ENCODE results near the gene SOX8. TPM values are rescaled to one million over a fixed set of nuclear protein-coding genes. Genes with fewer than 3 reads are reported as not detected.

Gene SOX8
- polyA plus RNA-seq, 3 donors, result not detected

DNA sequence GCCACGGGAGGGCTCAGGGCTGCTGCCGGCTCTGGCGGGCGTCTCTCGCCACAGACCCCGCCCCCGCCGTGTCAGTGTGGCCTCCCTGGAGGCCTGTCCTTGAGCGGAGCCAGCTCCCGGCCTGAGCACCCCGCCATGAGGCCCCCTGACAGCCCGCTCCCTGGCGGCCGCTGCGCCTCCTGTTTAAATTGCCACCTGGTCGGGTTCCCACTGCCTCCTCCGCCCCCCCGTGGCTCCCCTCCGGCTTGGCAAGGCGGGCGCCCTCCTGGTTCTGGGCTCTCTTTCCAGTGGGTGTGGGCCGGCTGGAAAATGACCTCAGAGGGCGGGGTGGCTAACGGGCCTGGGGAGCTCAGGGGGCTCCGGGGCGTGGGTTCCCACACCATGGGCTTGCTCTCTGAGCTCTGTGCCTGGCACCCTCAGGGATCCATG, 48.9 kb downstream of the SOX8 start:
- Mint-ChIP-seq H3K9me3 (peaks cover 0 to 2% (median 0%) of the 10 kb centered on the region in 7 donors), H3K4me3 (no peak overlapping the region), H3K4me1 (no peaks in the 10 kb centered on the region), H3K27me3 (ENCODE audit: low read depth in 3 of 3) (peaks cover 7 to 18% (median 14%) of the 10 kb centered on the region in 3 donors), H3K36me3 (no peaks in the 10 kb centered on the region), H3K27ac (no peak overlapping the region)
- Histone ChIP-seq H3K4me1 (ENCODE audit: control insufficient read depth in 1 of 2, insufficient read depth in 2 of 2, low read length in 2 of 2) (no peaks in the 10 kb centered on the region), H2AFZ (ENCODE audit: insufficient read depth, low read depth, low read length, poor library complexity, severe bottlenecking) (no peak overlapping the region), H3K27ac (ENCODE audit: low read depth in 1 of 2, low read length in 2 of 2) (no peak overlapping the region), H3K9me3 (replicated peaks in 1 of 2; ENCODE audit: control insufficient read depth in 1 of 2, insufficient read depth in 1 of 2, low read length in 2 of 2) (no peaks in the 10 kb centered on the region), H3K4me2 (replicated peaks; ENCODE audit: extremely low read depth, low read length, poor library complexity, severe bottlenecking) (no peak overlapping the region), H3K27me3 (ENCODE audit: control insufficient read depth in 2 of 2, insufficient read depth in 2 of 2, low read length in 2 of 2) (peaks cover 0 to 10% of the 10 kb centered on the region in 2 donors), H3K79me2 (ENCODE audit: insufficient read depth, low read length) (no peaks in the 10 kb centered on the region), H3K4me3 (replicated peaks in 1 of 3; ENCODE audit: low read depth in 2 of 3, low read length in 3 of 3) (no peak overlapping the region), H4K20me1 (ENCODE audit: insufficient read depth, low read length) (no peaks in the 10 kb centered on the region), H3K9ac (ENCODE audit: insufficient read depth, low read length, poor library complexity, severe bottlenecking) (no peak overlapping the region), H3K36me3 (replicated peaks in 1 of 2; ENCODE audit: control insufficient read depth in 1 of 2, insufficient read depth in 2 of 2, low read length in 2 of 2) (no peaks in the 10 kb centered on the region)
- TF ChIP-seq, protein P1, sequence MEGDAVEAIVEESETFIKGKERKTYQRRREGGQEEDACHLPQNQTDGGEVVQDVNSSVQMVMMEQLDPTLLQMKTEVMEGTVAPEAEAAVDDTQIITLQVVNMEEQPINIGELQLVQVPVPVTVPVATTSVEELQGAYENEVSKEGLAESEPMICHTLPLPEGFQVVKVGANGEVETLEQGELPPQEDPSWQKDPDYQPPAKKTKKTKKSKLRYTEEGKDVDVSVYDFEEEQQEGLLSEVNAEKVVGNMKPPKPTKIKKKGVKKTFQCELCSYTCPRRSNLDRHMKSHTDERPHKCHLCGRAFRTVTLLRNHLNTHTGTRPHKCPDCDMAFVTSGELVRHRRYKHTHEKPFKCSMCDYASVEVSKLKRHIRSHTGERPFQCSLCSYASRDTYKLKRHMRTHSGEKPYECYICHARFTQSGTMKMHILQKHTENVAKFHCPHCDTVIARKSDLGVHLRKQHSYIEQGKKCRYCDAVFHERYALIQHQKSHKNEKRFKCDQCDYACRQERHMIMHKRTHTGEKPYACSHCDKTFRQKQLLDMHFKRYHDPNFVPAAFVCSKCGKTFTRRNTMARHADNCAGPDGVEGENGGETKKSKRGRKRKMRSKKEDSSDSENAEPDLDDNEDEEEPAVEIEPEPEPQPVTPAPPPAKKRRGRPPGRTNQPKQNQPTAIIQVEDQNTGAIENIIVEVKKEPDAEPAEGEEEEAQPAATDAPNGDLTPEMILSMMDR (IDR thresholded peaks at IDR 0.05), result no peak
- WGBS (ENCODE audit: insufficient coverage), result 74% methylated on average over 26 of the region's 26 CpGs
- intact Hi-C loops (cut with micrococcal nuclease), result no loop called here
- DNase-seq, result no peak

GRCh38 chr16:1031666-1032065, 50.1 kb downstream of the SOX8 start:
- H3K79me2 ChIP-seq (ENCODE audit: insufficient read depth, low read length), result no peaks in the 10 kb centered on the region
- no peaks in the 10 kb centered on the region for H3K4me1 Mint-ChIP-seq
- H3K27me3 ChIP-seq (ENCODE audit: control insufficient read depth in 2 of 2, insufficient read depth in 2 of 2, low read length in 2 of 2), result peaks cover 0 to 10% of the 10 kb centered on the region in 2 donors
- peaks cover 0 to 1% (median 0%) of the 10 kb centered on the region in 7 donors for H3K9me3 Mint-ChIP-seq
- no peaks in the 10 kb centered on the region for H3K4me1 ChIP-seq (ENCODE audit: control insufficient read depth in 1 of 2, insufficient read depth in 2 of 2, low read length in 2 of 2)
- H3K27ac Mint-ChIP-seq, result no peak overlapping the region
- no peak overlapping the region for H3K4me3 ChIP-seq (replicated peaks in 1 of 3; ENCODE audit: low read depth in 2 of 3, low read length in 3 of 3)
- H3K36me3 Mint-ChIP-seq, result no peaks in the 10 kb centered on the region
- H2AFZ ChIP-seq (ENCODE audit: insufficient read depth, low read depth, low read length, poor library complexity, severe bottlenecking), result no peak overlapping the region
- H3K4me2 ChIP-seq (replicated peaks; ENCODE audit: extremely low read depth, low read length, poor library complexity, severe bottlenecking), result no peak overlapping the region
- intact Hi-C loops (cut with micrococcal nuclease), result no loop called here
- H3K27me3 Mint-ChIP-seq (ENCODE audit: low read depth in 3 of 3), result peaks cover 9 to 18% (median 14%) of the 10 kb centered on the region in 3 donors
- H3K36me3 ChIP-seq (replicated peaks in 1 of 2; ENCODE audit: control insufficient read depth in 1 of 2, insufficient read depth in 2 of 2, low read length in 2 of 2), result no peaks in the 10 kb centered on the region
- H3K27ac ChIP-seq (ENCODE audit: low read depth in 1 of 2, low read length in 2 of 2), result no peak overlapping the region
- TF ChIP-seq, protein P1 (IDR thresholded peaks at IDR 0.05), result no peak
- no peak for DNase-seq
- 94% methylated on average over 17 of the region's 17 CpGs for WGBS (ENCODE audit: insufficient coverage)
- H3K9ac ChIP-seq (ENCODE audit: insufficient read depth, low read length, poor library complexity, severe bottlenecking), result no peak overlapping the region
- H3K9me3 ChIP-seq (replicated peaks in 1 of 2; ENCODE audit: control insufficient read depth in 1 of 2, insufficient read depth in 1 of 2, low read length in 2 of 2), result no peaks in the 10 kb centered on the region
- no peak overlapping the region for H3K4me3 Mint-ChIP-seq
- H4K20me1 ChIP-seq (ENCODE audit: insufficient read depth, low read length), result no peaks in the 10 kb centered on the region
